GM19099 (cell line): ENCODE results near the gene PHF24.

ENCODE experiments used
- POLR2A ChIP-seq: IDR thresholded peaks from 3 replicates; pipeline ENCODE4 v1.6.1; 2011; ENCODE audit warnings: low read depth; ENCODE audit not compliant: insufficient read length; ENCODE audit errors: extremely low read depth

The PHF24 gene

GRCh38 chr9:35001803-35002502 is 43.9 kb downstream of the PHF24 start:
- no peak for TF ChIP-seq POLR2A

GRCh38 chr9:35002623-35003022 is 44.5 kb downstream of the PHF24 start:
- TF ChIP-seq POLR2A = no peak

- TF ChIP-seq POLR2A = no peak
Observed at GRCh38 chr9:35010351-35010958, 52.4 kb downstream of the PHF24 start.

- no peak for TF ChIP-seq POLR2A
Observed at GRCh38 chr9:35014517-35014916, 56.4 kb downstream of the PHF24 start.

- no peak for TF ChIP-seq POLR2A
Observed at GRCh38 chr9:35026671-35027070, 68.6 kb downstream of the PHF24 start.

- no peak for TF ChIP-seq POLR2A
Observed at GRCh38 chr9:35027374-35027773, 69.3 kb downstream of the PHF24 start.

GRCh38 chr9:35027860-35028259 is 69.8 kb downstream of the PHF24 start:
- TF ChIP-seq POLR2A = no peak

GRCh38 chr9:35028341-35028740 is 70.3 kb downstream of the PHF24 start:
- TF ChIP-seq POLR2A = no peak

- no peak for TF ChIP-seq POLR2A
Observed at GRCh38 chr9:35029241-35029640, 71.2 kb downstream of the PHF24 start.

- no peak for TF ChIP-seq POLR2A
Observed at GRCh38 chr9:35029852-35030251, 71.8 kb downstream of the PHF24 start.
